ENCODE results near the gene DENND1A.

- TF ChIP-seq POLR2AphosphoS5 (IDR thresholded peaks at IDR 0.05; ENCODE audit: low read depth, low read length): no peak
- TF ChIP-seq REST (IDR thresholded peaks at IDR 0.05; ENCODE audit: insufficient read depth in 1 of 2, low read depth in 2 of 2, low read length in 2 of 2): no peak
- no peak for TF ChIP-seq SIN3A (IDR thresholded peaks at IDR 0.05; ENCODE audit: borderline replicate concordance, insufficient read depth, low read length)
- TF ChIP-seq TAF1 (IDR thresholded peaks at IDR 0.05; ENCODE audit: borderline replicate concordance, insufficient read depth, low read length): no peak
Observed at GRCh38 chr9:123337971-123338370, 592.0 kb downstream of the DENND1A start.

Measured in PFSK-1 (cell line).